K562 (cell line): ENCODE results near the gene IPCEF1. TPM values are rescaled to one million over a fixed set of nuclear protein-coding genes. Genes with fewer than 3 reads are reported as not detected.

Experiments
- ATAC-seq: fragments of 200-7000 bp; cut with Tn5 transposase; 3 replicates; pipeline ENCODE4 v1.9.1; 2020; ENCODE audit warnings: moderate library complexity
- BruUV-seq: library from RNA; stranded (reverse); fragments of 400-500 nt; replicated peaks from 2 replicates; lab custom pipeline; 2021; lab: Mats Ljungman, UMichigan
- CTCF ChIA-PET: fragments of 300-600 bp; formaldehyde crosslinking; extraction: SDS; loops from one replicate; lab custom pipeline; 2021; ENCODE audit warnings: low intra/inter-chr PET ratio; lab: Yijun Ruan, JAX
- POLR2A ChIA-PET: fragments of 300-600, 350-650 bp; sonication (Branson Sonifier 250); formaldehyde crosslinking; extraction: SDS; loops from one replicate; lab custom pipeline; 2021; ENCODE audit warnings: antibody characterized with exemption, inconsistent platforms; lab: Yijun Ruan, JAX
- DNase-seq, 4 experiments: peaks; one replicate each; pipeline versions ENCODE4 v3.0.0 to v3.0.0-alpha.2; 2011 to 2018; ENCODE audit warnings: low spot score in 3 of 4, mixed read lengths in 3 of 4; ENCODE audit errors: extremely low read depth in 1 of 4
- FAIRE-seq: peaks from 2 replicates; lab custom pipeline; 2011; peaks lifted over from hg19 to GRCh38; lab: Jason Lieb, UNC
- H2AFZ ChIP-seq: 2 replicates; pipeline ENCODE4 v1.6.0; 2011; ENCODE audit warnings: low read depth, low read length, control low read depth, inconsistent platforms
- H3K27ac ChIP-seq: fragments of 200-600 bp; 3 replicates; pipeline ENCODE4 v1.8.0; 2011; ENCODE audit warnings: low read depth, mild to moderate bottlenecking, control low read depth, inconsistent platforms, low read length, moderate library complexity, mixed read lengths; ENCODE audit errors: extremely low read depth
- H3K27me3 ChIP-seq, 2 experiments: fragments of 300-600 bp in 1 of 2; 2 replicates in 1 of 2; 3 replicates in 1 of 2; pipeline versions ENCODE4 v1.6.0 to v1.8.0; 2011; ENCODE audit warnings: inconsistent platforms in 2 of 2, low read length in 2 of 2, mild to moderate bottlenecking in 1 of 2, mixed read lengths in 1 of 2, moderate library complexity in 1 of 2; ENCODE audit not compliant: control insufficient read depth in 2 of 2, insufficient read depth in 2 of 2
- H3K36me3 ChIP-seq: fragments of 300-600 bp; 3 replicates; pipeline ENCODE4 v1.8.0; 2011; ENCODE audit warnings: mild to moderate bottlenecking, low read length, inconsistent platforms; ENCODE audit not compliant: control insufficient read depth, insufficient read depth
- H3K4me1 ChIP-seq, 2 experiments: fragments of 200-600 bp in 1 of 2; replicated peaks in 1 of 2; 2 replicates in 1 of 2; 3 replicates in 1 of 2; pipeline versions ENCODE4 v1.5.1 to v1.8.0; 2011; ENCODE audit warnings: inconsistent platforms in 2 of 2, low read length in 2 of 2, mild to moderate bottlenecking in 1 of 2, mixed read lengths in 1 of 2, moderate library complexity in 1 of 2; ENCODE audit not compliant: control insufficient read depth in 2 of 2, insufficient read depth in 2 of 2
- H3K4me2 ChIP-seq: 2 replicates; pipeline ENCODE4 v1.6.1; 2011; ENCODE audit warnings: low read length, control low read depth, inconsistent platforms, mixed read lengths; ENCODE audit not compliant: insufficient read depth
- H3K4me3 ChIP-seq: fragments of 200-600 bp; sonication (generic), shearing (Covaris generic); 2 replicates; pipeline ENCODE4 v1.5.1; 2016; ENCODE audit warnings: control low read depth, inconsistent platforms
- H3K79me2 ChIP-seq: fragments of 200-600 bp; 3 replicates; pipeline ENCODE4 v1.8.0; 2011; ENCODE audit warnings: low read length, inconsistent platforms; ENCODE audit not compliant: control insufficient read depth, insufficient read depth
- H3K9ac ChIP-seq, 2 experiments: 2 replicates each; pipeline versions ENCODE4 v1.6.0 to v1.6.1; 2011; ENCODE audit warnings: low read depth in 2 of 2, low read length in 2 of 2, control low read depth in 1 of 2, inconsistent platforms in 1 of 2, mild to moderate bottlenecking in 1 of 2, mixed read lengths in 1 of 2; ENCODE audit not compliant: insufficient read depth in 1 of 2
- H3K9me1 ChIP-seq: one replicate; pipeline ENCODE4 v1.6.0; 2011; ENCODE audit warnings: inconsistent platforms, mild to moderate bottlenecking, low read length, moderate library complexity; ENCODE audit not compliant: control insufficient read depth, insufficient read depth
- H3K9me3 ChIP-seq: replicated peaks from 2 replicates; pipeline ENCODE4 v1.5.1; 2011; ENCODE audit warnings: low read depth, low read length, inconsistent platforms; ENCODE audit not compliant: control insufficient read depth, insufficient read depth
- H4K20me1 ChIP-seq: replicated peaks from 2 replicates; pipeline ENCODE4 v1.6.1; 2011; ENCODE audit warnings: low read length, inconsistent platforms, mixed read lengths; ENCODE audit not compliant: control insufficient read depth, insufficient read depth
- ADNP ChIP-seq: fragments of 200-800 bp; sonication (Bioruptor generic); IDR thresholded peaks from 2 replicates; pipeline ENCODE4 v1.6.1; 2016; ENCODE audit warnings: missing genetic modification characterization, missing compliant biosample characterization
- BCOR ChIP-seq: fragments of 450-650 bp; IDR thresholded peaks from 2 replicates; pipeline ENCODE4 v1.6.1; 2016
- CBX2 ChIP-seq: fragments of 200-600 bp; sonication (generic); IDR thresholded peaks from one replicate; pipeline ENCODE4 v1.6.1; 2012; ENCODE audit warnings: mild to moderate bottlenecking, low read length, inconsistent platforms; ENCODE audit not compliant: insufficient read depth, poor library complexity, severe bottlenecking
- ETV6 ChIP-seq, 3 experiments: fragments of 150-350 bp in 1 of 3; sonication (generic) in 1 of 3; formaldehyde crosslinking in 1 of 3; IDR thresholded peaks; 2 replicates each; pipeline versions ENCODE4 v1.6.1 to v1.8.0; 2014 to 2022; ENCODE audit warnings: borderline replicate concordance in 2 of 3, low read depth in 2 of 3, antibody characterized with exemption in 1 of 3, low read length in 1 of 3, mild to moderate bottlenecking in 1 of 3, missing genetic modification reagents in 1 of 3
- HNRNPUL1 ChIP-seq: fragments of 200-400 bp; formaldehyde crosslinking; IDR thresholded peaks from 2 replicates; pipeline ENCODE4 v1.6.1; 2017; ENCODE audit warnings: low read length
- KDM1A ChIP-seq, 2 experiments: fragments of 450-650 bp; IDR thresholded peaks; 2 replicates each; pipeline ENCODE4 v1.6.1; 2016; ENCODE audit warnings: mild to moderate bottlenecking in 2 of 2
- NCOA4 ChIP-seq: fragments of 450-650 bp; IDR thresholded peaks from 2 replicates; pipeline ENCODE4 v1.6.1; 2018; ENCODE audit warnings: mild to moderate bottlenecking; ENCODE audit not compliant: partially characterized antibody
- RBM25 ChIP-seq: fragments of 200-400 bp; formaldehyde crosslinking; IDR thresholded peaks from 2 replicates; pipeline ENCODE4 v1.6.1; 2018; ENCODE audit warnings: low read length, low read depth, moderate library complexity; ENCODE audit not compliant: severe bottlenecking
- RBM39 ChIP-seq: fragments of 200-400 bp; formaldehyde crosslinking; optimal IDR thresholded peaks from 2 replicates; pipeline ENCODE3; 2018; ENCODE audit warnings: low read depth, low read length
- SAFB2 ChIP-seq: fragments of 200-400 bp; formaldehyde crosslinking; IDR thresholded peaks from 2 replicates; pipeline ENCODE4 v1.6.1; 2018; ENCODE audit warnings: borderline replicate concordance, low read length, low read depth, moderate library complexity; ENCODE audit not compliant: severe bottlenecking
- SMARCA5 ChIP-seq: fragments of 450-650 bp; IDR thresholded peaks from 2 replicates; pipeline ENCODE4 v1.6.1; 2016
- SP1 ChIP-seq: sonication (generic); formaldehyde crosslinking; IDR thresholded peaks from 2 replicates; pipeline ENCODE4 v1.8.1; 2022; ENCODE audit warnings: mild to moderate bottlenecking, missing genetic modification reagents
- SPI1 ChIP-seq: IDR thresholded peaks from 2 replicates; pipeline ENCODE4 v1.6.1; 2011; ENCODE audit warnings: low read depth, low read length, control low read depth, borderline replicate concordance
- ZNF146 ChIP-seq: IDR thresholded peaks from one replicate; pipeline ENCODE4 v1.6.1; 2018; ENCODE audit warnings: missing compliant biosample characterization; ENCODE audit not compliant: unreplicated experiment
- ZNF24 ChIP-seq: fragments of 450-650 bp; IDR thresholded peaks from 2 replicates; pipeline ENCODE4 v1.6.1; 2016
- ZNF347 ChIP-seq: fragments of 450-650 bp; formaldehyde crosslinking; IDR thresholded peaks from 2 replicates; pipeline ENCODE4 v1.4.0; 2020; ENCODE audit warnings: low read depth, mild to moderate bottlenecking, moderate library complexity
- ZNF644 ChIP-seq: fragments of 200-800 bp; sonication (Bioruptor generic); IDR thresholded peaks from 2 replicates; pipeline ENCODE4 v1.6.1; 2016; ENCODE audit warnings: low read depth, missing genetic modification characterization, missing compliant biosample characterization
- WGBS: fragments of 100-300 bp; shearing (Covaris generic); methylation state at CpG from one replicate; pipeline ENCODE4 v1.1.6; 2016; ENCODE audit warnings: low coverage, mixed read lengths; ENCODE audit not compliant: insufficient coverage; ENCODE audit errors: missing lambda C conversion rate; 5-methylcytosine and 5-hydroxymethylcytosine counted together
- in situ Hi-C: fragments of 300-500 bp; cut with MboI; formaldehyde crosslinking; loops from 4 replicates; pipeline ENCODE4 v1.15.0; 2018; ENCODE audit warnings: inconsistent platforms, mixed read lengths
- intact Hi-C: fragments of 100-400 bp; cut with micrococcal nuclease; formaldehyde crosslinking; loops from 2 replicates; pipeline ENCODE4 v1.14.2; 2022
- polyA plus RNA-seq, 8 experiments: library from polyadenylated mRNA; depleted of rRNA in 4 of 8; stranded (reverse) in 5 of 8; unstranded in 3 of 8; fragments of >200 nt; fragmentation: Nextera tagmentation in 2 of 8; fragmentation: Illumina TruSeq in 1 of 8; extraction: Ambion mirVana in 2 of 8; extraction: Trizol in 1 of 8; gene quantifications; 2 replicates each; pipeline versions ENCODE4 v1.2.1 to v1.2.3, GENCODE V29; 2011 to 2014; ENCODE audit warnings: inconsistent platforms in 1 of 8, missing spikeins in 1 of 8
- total RNA-seq, 7 experiments: library from RNA; depleted of rRNA in 6 of 7; stranded (reverse); fragments of >200 nt in 6 of 7; fragmentation: Illumina TruSeq in 2 of 7; extraction: Trizol in 2 of 7; gene quantifications; 2 replicates each; pipeline versions ENCODE4 v1.2.1 to v1.2.3, GENCODE V29; 2011 to 2021; ENCODE audit warnings: low replicate concordance in 1 of 7

Gene IPCEF1
- total and polyA plus RNA-seq, 9 of the 15 experiments (the other 6 are each of a cell fraction or from before 2014, with no cell fraction given), result 0.14 to 0.18 TPM; not detected in 7

- ATAC-seq (peak; percentile 62), FAIRE-seq (peak; percentile 57), DNase-seq (peak in 2 of 4 experiments; percentile 14 to 16)
- Histone ChIP-seq H3K9me1 (no peaks in the 10 kb centered on the region), H3K4me2 (0 out of 2 replicates have a peak overlapping the region, but pooled peaks have one; percentile 12), H3K27ac (no peak overlapping the region), H2AFZ (peak overlapping the region; percentile 53; the same call in 1 of the 2 replicates), H3K9me3 (no peaks in the 10 kb centered on the region), H3K9ac (no peak overlapping the region), H3K79me2 (no peaks in the 10 kb centered on the region), H3K27me3 (peaks cover 4 to 6% of the 10 kb centered on the region in 2 experiments; a peak in 4 of 5 replicates), H3K4me1 (peaks cover 0 to 5% of the 10 kb centered on the region in 2 experiments; a peak in 2 of 5 replicates), H3K4me3 (no peak overlapping the region), H4K20me1 (0 out of 2 replicates have a peak, but pooled peaks cover 3% of the 10 kb centered on the region), H3K36me3 (no peaks in the 10 kb centered on the region)
- CTCF ChIA-PET, result no interaction called here
- POLR2A ChIA-PET, result no interaction called here
- BruUV-seq, result no TSS peak
- TF ChIP-seq CBX2, result no peak
- TF ChIP-seq NCOA4, result no peak
- TF ChIP-seq SP1 (CRISPR knock-in tag), result no peak
- TF ChIP-seq RBM39, result no peak
- TF ChIP-seq SPI1, result peak; percentile 54; the same call in 1 of the 2 replicates
- in situ Hi-C loops (no loop called here), intact Hi-C loops (loop anchor here (10.0 kb wide), 1 partner anchor 1353 kb away; no protein-coding TSS in a partner anchor)
- WGBS, result 10% methylated on average over 4 of the region's 4 CpGs
These were observed 21.1 kb upstream of the IPCEF1 start for GRCh38 chr6:154377726-154378125.

- 28% methylated on average over 2 of the region's 2 CpGs for WGBS
- CTCF ChIA-PET, result no interaction called here
- Histone ChIP-seq H3K9me3 (no peaks in the 10 kb centered on the region), H2AFZ (no peak overlapping the region), H3K4me3 (no peak overlapping the region), H3K27ac (no peak overlapping the region), H3K27me3 (peaks cover 15 to 16% of the 10 kb centered on the region in 2 experiments), H3K4me2 (no peak overlapping the region), H3K4me1 (peaks cover 0 to 5% of the 10 kb centered on the region in 2 experiments; a peak in 2 of 5 replicates), H3K36me3 (no peaks in the 10 kb centered on the region), H3K9me1 (no peaks in the 10 kb centered on the region), H3K79me2 (no peaks in the 10 kb centered on the region), H3K9ac (no peak overlapping the region), H4K20me1 (0 out of 2 replicates have a peak, but pooled peaks cover 3% of the 10 kb centered on the region)
- no peak for ATAC-seq
- BruUV-seq, result no TSS peak
- intact Hi-C loops (loop anchor here (10.0 kb wide), 1 partner anchor 1349 kb away; no protein-coding TSS in a partner anchor), in situ Hi-C loops (no loop called here)
- POLR2A ChIA-PET, result interaction anchor here (1.4 kb wide), 1 partner anchor 15 kb away, joined by 4 read pairs; no protein-coding TSS in a partner anchor
- FAIRE-seq, result no peak
- no peak for DNase-seq
- TF ChIP-seq KDM1A (IDR thresholded peaks at IDR 0.05), result peak; percentile 32 to 57; a peak in 2 of 4 replicates
- 0 out of 2 replicates have a peak, but pooled peaks have one; percentile 54 for TF ChIP-seq SMARCA5
- TF ChIP-seq ZNF146 (CRISPR knock-in tag), result peak; percentile 99
- TF ChIP-seq BCOR, result peak; percentile 70
- no peak for TF ChIP-seq ETV6 (IDR thresholded peaks at IDR 0.05; ENCODE audit: borderline replicate concordance in 1 of 2, low read depth in 2 of 2, low read length in 1 of 2)
- no peak for TF ChIP-seq ETV6 (CRISPR knock-in tag; IDR thresholded peaks at IDR 0.05; ENCODE audit: borderline replicate concordance)
- peak; percentile 92 for TF ChIP-seq RBM25
- TF ChIP-seq HNRNPUL1, result no peak
- no peak for TF ChIP-seq ZNF644 (tag)
- no peak for TF ChIP-seq ZNF347 (CRISPR knock-in tag)
- TF ChIP-seq SAFB2, result no peak
- 0 out of 2 replicates have a peak, but pooled peaks have one; percentile 15 for TF ChIP-seq ADNP (tag)
- no peak for TF ChIP-seq ZNF24
These were observed 17.4 kb upstream of the IPCEF1 start for GRCh38 chr6:154373971-154374370.
